ENCODE data around the gene SLC35B4. TPM values are rescaled to one million over a fixed set of nuclear protein-coding genes. Genes with fewer than 3 reads are reported as not detected.

SLC35B4 gene
- total RNA-seq, 1 experiment from 2014 or later = 20.0 TPM

DNA sequence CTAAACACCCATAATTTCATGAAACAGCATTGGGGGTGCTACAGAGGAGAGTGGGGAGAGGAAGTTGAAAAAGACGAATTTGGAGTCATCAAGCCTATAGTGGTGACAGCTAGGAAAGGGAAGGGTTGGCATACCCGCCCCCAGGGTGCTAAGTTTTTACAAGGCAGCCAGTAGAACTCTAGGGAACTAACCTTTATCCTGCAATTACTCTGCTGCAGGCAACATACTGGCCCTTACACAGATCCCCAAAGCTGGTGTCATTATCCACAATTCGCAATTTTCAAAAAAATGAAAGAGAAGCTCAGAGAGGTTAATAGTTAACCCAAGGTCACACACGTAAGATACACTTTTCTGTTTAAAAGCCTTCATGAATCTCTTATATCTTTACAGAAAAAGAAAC, 14.2 kb upstream of the SLC35B4 start:
- no peaks in the 10 kb centered on the region for H3K9me3 ChIP-seq (ENCODE audit: low read depth, low read length, poor library complexity, severe bottlenecking)
- CTCF ChIA-PET = no interaction called here
- H3K4me1 ChIP-seq (ENCODE audit: insufficient read depth, low read length, poor library complexity, severe bottlenecking) = no peaks in the 10 kb centered on the region
- H3K36me3 ChIP-seq (ENCODE audit: insufficient read depth, low read length, poor library complexity, severe bottlenecking) = no peaks in the 10 kb centered on the region
- no peak overlapping the region for H3K27ac ChIP-seq (ENCODE audit: low read depth, low read length, poor library complexity, severe bottlenecking)
- no peak for DNase-seq (ENCODE audit: low spot score)
- intact Hi-C loops (cut with micrococcal nuclease; ENCODE audit: unreplicated experiment) = no loop called here
- no TSS peak for BruUV-seq (replicated peaks)
- no peak for TF ChIP-seq EZH2 (IDR thresholded peaks at IDR 0.05; ENCODE audit: borderline replicate concordance, low read depth, low read length, poor library complexity, severe bottlenecking)
- TF ChIP-seq, protein P1, sequence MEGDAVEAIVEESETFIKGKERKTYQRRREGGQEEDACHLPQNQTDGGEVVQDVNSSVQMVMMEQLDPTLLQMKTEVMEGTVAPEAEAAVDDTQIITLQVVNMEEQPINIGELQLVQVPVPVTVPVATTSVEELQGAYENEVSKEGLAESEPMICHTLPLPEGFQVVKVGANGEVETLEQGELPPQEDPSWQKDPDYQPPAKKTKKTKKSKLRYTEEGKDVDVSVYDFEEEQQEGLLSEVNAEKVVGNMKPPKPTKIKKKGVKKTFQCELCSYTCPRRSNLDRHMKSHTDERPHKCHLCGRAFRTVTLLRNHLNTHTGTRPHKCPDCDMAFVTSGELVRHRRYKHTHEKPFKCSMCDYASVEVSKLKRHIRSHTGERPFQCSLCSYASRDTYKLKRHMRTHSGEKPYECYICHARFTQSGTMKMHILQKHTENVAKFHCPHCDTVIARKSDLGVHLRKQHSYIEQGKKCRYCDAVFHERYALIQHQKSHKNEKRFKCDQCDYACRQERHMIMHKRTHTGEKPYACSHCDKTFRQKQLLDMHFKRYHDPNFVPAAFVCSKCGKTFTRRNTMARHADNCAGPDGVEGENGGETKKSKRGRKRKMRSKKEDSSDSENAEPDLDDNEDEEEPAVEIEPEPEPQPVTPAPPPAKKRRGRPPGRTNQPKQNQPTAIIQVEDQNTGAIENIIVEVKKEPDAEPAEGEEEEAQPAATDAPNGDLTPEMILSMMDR (conservative IDR thresholded peaks at IDR 0.05; ENCODE audit: low read depth, low read length) = no peak
- H3K27me3 ChIP-seq (replicated peaks; ENCODE audit: insufficient read depth, low read depth, low read length, poor library complexity) = peaks cover 8% of the 10 kb centered on the region
- H3K4me3 ChIP-seq (ENCODE audit: low read depth, low read length, poor library complexity, severe bottlenecking) = no peak overlapping the region
- POLR2A ChIA-PET (ENCODE audit: low non-redundant PET) = no interaction called here

DNA sequence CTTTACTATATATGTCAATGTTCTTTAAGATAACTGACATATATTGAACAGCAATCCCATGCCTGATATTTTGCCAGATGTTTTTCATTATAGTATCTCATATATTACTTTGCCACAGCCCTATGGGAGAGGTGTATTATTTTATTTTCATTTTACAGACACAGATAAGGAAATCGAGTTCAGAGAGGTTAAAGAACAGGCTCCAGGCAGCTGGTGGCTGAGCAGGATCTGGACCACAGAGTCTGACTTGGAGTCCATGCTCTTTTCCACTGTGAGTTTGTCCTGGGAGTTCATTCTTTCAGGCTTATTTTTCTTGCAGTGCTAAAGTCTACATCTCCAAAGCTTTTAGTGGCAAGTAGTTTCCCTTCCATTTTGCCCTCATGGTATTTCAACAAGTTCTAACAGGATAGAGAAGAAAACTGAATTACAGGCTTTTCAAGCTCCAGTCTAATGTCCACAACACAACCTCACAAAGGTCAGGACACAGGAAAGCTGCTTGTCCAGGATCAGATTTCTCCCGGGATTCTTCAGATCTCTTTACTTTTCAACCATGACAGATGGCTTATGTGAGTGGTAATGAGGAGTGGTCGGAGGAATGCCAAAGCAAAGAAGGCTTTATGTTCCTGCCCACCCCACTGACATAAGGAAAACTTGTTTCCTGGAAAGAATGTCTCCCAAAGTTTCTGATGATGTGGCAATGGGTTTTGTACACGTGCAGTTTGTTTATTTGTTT, 13.1 kb upstream of the SLC35B4 start:
- Histone ChIP-seq H3K36me3 (ENCODE audit: insufficient read depth, low read length, poor library complexity, severe bottlenecking) (no peaks in the 10 kb centered on the region), H3K27ac (ENCODE audit: low read depth, low read length, poor library complexity, severe bottlenecking) (no peak overlapping the region), H3K9me3 (ENCODE audit: low read depth, low read length, poor library complexity, severe bottlenecking) (no peaks in the 10 kb centered on the region), H3K4me1 (ENCODE audit: insufficient read depth, low read length, poor library complexity, severe bottlenecking) (no peaks in the 10 kb centered on the region), H3K27me3 (replicated peaks; ENCODE audit: insufficient read depth, low read depth, low read length, poor library complexity) (peaks cover 8% of the 10 kb centered on the region), H3K4me3 (ENCODE audit: low read depth, low read length, poor library complexity, severe bottlenecking) (no peak overlapping the region)
- DNase-seq (ENCODE audit: low spot score) = no peak
- intact Hi-C loops (cut with micrococcal nuclease; ENCODE audit: unreplicated experiment) = no loop called here
- no TSS peak for BruUV-seq (replicated peaks)
- ChIA-PET CTCF (interaction anchor here (0.5 kb wide), 1 partner anchor 1362 kb away, joined by 5 read pairs; no protein-coding TSS in a partner anchor), POLR2A (ENCODE audit: low non-redundant PET) (no interaction called here)
- TF ChIP-seq, protein P1 (conservative IDR thresholded peaks at IDR 0.05; ENCODE audit: low read depth, low read length) = no peak
- TF ChIP-seq EZH2 (IDR thresholded peaks at IDR 0.05; ENCODE audit: borderline replicate concordance, low read depth, low read length, poor library complexity, severe bottlenecking) = no peak

DNA sequence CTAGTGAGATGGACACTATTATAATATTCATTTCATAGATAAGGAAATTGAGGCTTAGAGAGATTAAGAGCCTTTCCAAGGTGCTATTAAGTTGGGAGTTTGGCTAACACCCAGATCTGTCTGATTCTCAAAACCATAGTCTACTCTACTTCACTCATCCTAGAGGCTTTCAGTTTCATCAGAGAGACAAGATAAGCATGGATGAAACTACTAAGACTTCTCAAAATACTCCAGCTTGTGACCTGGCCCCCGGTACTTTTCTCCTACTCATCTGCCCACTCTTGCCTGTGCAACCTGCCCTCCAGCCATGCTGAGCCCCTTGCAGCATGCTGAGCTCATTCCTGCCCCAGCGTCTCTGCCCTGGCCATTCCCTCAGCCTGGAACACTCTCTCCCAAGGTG, 12.2 kb upstream of the SLC35B4 start:
- Histone ChIP-seq H3K36me3 (ENCODE audit: insufficient read depth, low read length, poor library complexity, severe bottlenecking) (no peaks in the 10 kb centered on the region), H3K4me3 (ENCODE audit: low read depth, low read length, poor library complexity, severe bottlenecking) (no peak overlapping the region), H3K4me1 (ENCODE audit: insufficient read depth, low read length, poor library complexity, severe bottlenecking) (no peaks in the 10 kb centered on the region), H3K27ac (ENCODE audit: low read depth, low read length, poor library complexity, severe bottlenecking) (no peak overlapping the region), H3K9me3 (ENCODE audit: low read depth, low read length, poor library complexity, severe bottlenecking) (no peaks in the 10 kb centered on the region), H3K27me3 (replicated peaks; ENCODE audit: insufficient read depth, low read depth, low read length, poor library complexity) (peaks cover 8% of the 10 kb centered on the region)
- no TSS peak for BruUV-seq (replicated peaks)
- intact Hi-C loops (cut with micrococcal nuclease; ENCODE audit: unreplicated experiment) = no loop called here
- TF ChIP-seq EZH2 (IDR thresholded peaks at IDR 0.05; ENCODE audit: borderline replicate concordance, low read depth, low read length, poor library complexity, severe bottlenecking) = no peak
- TF ChIP-seq, protein P1 (conservative IDR thresholded peaks at IDR 0.05; ENCODE audit: low read depth, low read length) = no peak
- no peak for DNase-seq (ENCODE audit: low spot score)
- POLR2A ChIA-PET (ENCODE audit: low non-redundant PET) = no interaction called here
- CTCF ChIA-PET = no interaction called here

Data from A673 (cell line).